GM13977 (cell line): ENCODE results near the gene OR52A5.
"Not testable (repeated sequence)": the region's sequence is repeated elsewhere in the genome, so short reads cannot be mapped to it uniquely, and the experiment has no call there.

Experiments
- DNase-seq: peaks from one replicate; pipeline ENCODE4 v3.0.0; 2012; ENCODE audit warnings: low spot score
- in situ Hi-C: fragments of 300-500 bp; cut with MboI; formaldehyde crosslinking; loops from one replicate; pipeline ENCODE4 v1.12.0; 2022; ENCODE audit warnings: low sequenced_read_pairs, low pct_unique_long_range_greater_than_20kb, mixed read lengths, inconsistent platforms; ENCODE audit not compliant: unreplicated experiment
- TF ChIP-seq, protein P1 (sequence below): IDR thresholded peaks from 2 replicates; pipeline ENCODE4 v1.5.1; 2012; ENCODE audit warnings: mild to moderate bottlenecking, control low read depth; ENCODE audit not compliant: insufficient read depth; ENCODE audit errors: extremely low read depth, missing control alignments

The OR52A5 gene

DNA sequence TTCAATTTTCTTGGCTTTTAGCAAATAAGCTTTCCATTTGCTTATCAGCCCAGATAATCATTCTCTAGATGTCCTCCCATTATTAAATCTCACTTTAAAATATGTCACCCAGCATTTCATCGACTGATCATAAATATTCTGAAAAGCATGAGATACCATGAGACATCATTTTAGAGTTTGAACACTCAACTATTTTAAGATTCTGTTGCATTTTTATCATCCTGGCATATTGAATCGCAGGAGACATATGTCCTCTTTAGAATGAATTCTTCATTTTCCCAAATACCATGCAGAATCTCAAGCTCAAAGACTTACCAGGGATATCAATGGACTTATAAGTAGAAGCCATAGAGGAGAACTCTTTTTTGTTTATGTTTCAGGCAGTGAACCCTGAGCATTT is at the start of gene OR52A5:
OR52A5 (minus strand) TSS at position 361 of the 400 bp plus-strand sequence. CDS start 5,714 bp downstream, outside the sequence.
- TF ChIP-seq, protein P1, sequence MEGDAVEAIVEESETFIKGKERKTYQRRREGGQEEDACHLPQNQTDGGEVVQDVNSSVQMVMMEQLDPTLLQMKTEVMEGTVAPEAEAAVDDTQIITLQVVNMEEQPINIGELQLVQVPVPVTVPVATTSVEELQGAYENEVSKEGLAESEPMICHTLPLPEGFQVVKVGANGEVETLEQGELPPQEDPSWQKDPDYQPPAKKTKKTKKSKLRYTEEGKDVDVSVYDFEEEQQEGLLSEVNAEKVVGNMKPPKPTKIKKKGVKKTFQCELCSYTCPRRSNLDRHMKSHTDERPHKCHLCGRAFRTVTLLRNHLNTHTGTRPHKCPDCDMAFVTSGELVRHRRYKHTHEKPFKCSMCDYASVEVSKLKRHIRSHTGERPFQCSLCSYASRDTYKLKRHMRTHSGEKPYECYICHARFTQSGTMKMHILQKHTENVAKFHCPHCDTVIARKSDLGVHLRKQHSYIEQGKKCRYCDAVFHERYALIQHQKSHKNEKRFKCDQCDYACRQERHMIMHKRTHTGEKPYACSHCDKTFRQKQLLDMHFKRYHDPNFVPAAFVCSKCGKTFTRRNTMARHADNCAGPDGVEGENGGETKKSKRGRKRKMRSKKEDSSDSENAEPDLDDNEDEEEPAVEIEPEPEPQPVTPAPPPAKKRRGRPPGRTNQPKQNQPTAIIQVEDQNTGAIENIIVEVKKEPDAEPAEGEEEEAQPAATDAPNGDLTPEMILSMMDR = no peak
- DNase-seq = no peak
- in situ Hi-C loops = no loop called here

DNA sequence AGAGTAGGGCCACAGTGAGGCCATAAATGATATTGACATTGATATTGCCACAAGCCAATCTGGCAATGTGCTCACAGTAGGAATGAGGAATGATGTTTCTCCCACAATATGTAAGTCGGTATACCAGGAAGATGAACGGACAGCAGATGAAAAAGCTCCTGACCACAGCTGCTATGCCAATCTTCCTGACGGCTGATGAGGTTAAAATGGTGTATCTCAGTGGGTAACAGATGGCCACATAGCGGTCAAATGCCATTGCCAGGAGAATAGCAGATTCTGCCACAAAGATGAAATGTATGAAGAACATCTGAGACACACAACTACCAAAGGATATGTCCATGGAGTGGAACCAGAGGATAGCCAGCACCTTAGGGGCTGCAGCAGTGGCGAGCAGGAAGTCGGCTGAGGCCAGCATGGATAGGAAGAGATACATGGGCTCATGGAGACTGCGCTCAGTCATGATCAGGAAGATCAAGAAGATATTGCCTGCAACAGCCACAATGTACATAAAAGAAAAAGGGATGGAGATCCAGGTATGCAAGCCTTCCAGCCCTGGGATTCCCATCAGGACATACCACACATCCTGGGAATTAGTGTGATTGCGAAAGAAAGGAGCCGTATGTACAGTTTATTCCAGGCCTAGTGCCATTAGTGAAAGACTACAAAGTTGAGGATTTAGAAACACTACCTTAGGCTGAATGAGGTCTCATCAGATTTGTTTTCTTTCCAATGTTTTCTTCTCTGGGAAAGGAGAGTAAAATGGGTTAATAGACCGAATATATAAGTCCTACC is 40.1 kb upstream of the OR52A5 start:
- in situ Hi-C loops = no loop called here
- DNase-seq = no peak
- TF ChIP-seq, protein P1 = no peak

DNA sequence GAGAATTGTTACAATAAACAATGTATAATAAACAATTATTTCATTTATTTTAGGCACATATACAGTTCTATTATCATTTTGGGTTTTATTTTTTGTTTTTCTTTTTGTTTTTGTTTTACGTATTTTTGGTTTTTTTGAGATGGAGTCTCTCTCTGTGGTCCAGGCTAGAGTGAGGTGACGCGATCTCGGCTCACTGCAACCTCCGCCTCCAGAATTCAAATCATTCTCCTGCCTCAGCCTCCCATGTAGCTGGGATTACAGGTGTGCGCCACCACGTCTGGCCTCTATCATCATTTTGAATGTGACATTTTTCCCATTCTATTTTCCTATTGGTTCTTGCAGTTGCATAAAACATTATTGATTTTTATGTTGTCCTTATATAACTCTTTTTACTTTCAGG is 36.8 kb upstream of the OR52A5 start:
- no peak for DNase-seq
- in situ Hi-C loops = no loop called here
- TF ChIP-seq, protein P1 = no peak

DNA sequence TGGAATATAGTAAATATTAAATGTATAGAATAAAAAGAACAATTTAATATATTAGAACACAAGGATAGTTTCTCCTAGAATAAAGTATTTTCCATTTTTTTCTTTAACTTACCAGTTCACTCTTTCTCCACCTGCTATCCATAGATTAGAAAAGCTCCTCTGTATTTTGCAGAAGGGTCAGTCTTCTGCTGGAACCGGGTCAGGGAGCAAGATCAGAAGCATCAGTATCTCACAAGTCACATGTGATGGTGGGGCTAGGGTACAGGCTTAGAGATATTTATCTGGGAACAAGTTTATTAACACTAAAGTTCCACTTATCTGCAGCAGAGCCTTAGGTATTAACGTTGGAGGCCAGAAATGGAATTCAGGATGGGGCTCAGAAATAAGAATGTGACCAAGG is 33.7 kb upstream of the OR52A5 start:
- no peak for DNase-seq
- in situ Hi-C loops = no loop called here
- TF ChIP-seq, protein P1 = no peak

DNA sequence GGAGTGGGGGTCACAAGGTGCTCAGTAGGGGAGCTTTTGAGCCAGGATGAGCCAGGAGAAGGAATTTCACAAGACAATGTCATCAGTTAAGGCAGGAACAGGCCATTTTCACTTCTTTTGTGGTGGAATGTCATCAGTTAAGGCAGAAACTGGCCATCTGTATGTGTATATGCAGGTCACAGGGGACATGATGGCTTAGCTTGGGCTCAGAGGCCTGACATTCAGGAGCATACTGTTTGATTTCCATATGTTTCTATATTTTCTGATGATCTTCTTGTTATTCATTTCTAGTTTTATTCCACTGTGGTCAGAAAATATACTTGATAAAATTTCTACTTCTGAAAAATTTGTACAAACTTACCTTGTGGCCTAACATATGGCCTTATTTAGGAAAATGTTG is 27.7 kb upstream of the OR52A5 start:
- in situ Hi-C loops, DNase-seq: not testable (repeated sequence)

DNA sequence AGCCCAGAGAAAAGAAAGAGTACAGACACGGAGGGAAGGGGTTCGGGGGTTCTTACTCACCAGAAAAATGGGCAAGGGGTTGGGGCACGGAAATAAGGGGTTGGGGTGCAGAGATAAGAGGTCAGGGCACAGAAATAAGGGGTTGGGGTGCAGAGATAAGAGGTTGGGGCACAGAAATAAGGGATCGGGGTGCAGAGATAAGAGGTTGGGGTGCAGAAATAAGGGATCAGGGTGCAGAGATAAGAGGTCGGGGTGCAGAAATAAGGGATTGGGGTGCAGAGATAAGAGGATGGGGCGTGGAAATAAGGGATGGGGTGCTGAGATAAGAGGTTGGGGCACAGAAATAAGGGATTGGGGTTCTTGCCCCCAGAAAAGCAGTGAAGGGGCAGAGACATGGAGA is 26.7 kb upstream of the OR52A5 start:
- in situ Hi-C loops, DNase-seq: not testable (repeated sequence)

DNA sequence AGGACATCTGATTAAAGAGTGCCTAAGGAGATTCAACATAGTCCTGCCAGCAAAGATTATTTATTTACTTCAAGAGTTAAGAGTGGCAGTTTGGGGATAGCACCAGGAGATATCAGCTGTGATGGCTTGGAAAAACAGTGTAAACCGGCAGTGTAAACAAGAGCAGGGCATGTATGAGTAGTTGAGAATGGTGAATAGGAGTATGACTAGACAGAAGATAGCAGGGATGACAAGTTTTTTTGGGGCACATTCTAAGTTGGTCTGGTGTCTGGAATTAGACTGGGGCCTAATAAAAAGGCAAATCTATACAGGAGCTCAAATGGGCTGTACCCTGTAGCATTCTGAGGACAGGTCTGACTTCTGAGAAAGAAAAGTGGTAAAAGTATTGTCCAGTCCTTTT is 22.9 kb upstream of the OR52A5 start:
- in situ Hi-C loops, DNase-seq: not testable (repeated sequence)

DNA sequence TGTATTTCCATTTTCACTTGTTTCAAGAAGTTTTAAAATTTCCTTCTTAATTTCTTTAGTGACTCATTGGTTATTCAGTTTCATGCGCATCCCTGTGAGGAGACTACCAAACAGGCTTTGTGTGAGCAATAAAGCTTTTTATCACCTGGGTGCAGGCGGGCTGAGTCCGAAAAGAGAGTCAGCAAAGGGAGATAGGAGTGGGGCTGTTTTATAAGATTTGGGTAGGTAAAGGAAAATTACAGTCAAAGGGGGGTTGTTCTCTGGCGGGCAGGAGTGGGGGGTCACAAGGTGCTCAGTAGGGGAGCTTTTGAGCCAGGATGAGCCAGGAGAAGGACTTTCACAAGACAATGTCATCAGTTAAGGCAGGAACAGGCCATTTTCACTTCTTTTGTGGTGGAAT is 22.1 kb upstream of the OR52A5 start:
- in situ Hi-C loops, DNase-seq: not testable (repeated sequence)

DNA sequence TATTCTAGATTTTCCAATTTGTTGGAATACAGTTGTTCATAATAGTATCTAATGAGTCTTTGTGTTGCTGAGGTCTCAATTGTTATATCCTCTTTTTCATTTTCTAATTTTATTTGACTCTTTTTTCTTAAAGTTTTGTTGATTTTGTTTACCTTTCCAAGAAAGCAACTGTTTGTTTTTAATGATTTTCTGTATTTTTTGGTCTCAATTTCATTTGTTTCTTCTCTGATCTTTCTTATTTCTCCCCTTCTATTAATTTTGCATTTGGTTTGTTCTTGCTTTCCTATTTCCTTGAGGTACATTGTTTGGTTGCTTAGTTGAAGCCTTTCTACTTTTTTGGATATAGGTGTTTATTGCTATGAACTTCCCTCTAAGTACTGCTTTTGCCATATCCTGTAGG is 21.6 kb upstream of the OR52A5 start:
- in situ Hi-C loops = no loop called here
- DNase-seq = no peak
- TF ChIP-seq, protein P1 = no peak
